ENCODE results near the gene PXDC1. TPM values are rescaled to one million over a fixed set of nuclear protein-coding genes. Genes with fewer than 3 reads are reported as not detected.

Gene PXDC1
- total and polyA plus RNA-seq, 2 donors (not counting 3 experiments of a cell fraction or from before 2014, with no cell fraction given) = 60.9 to 121 TPM

GRCh38 chr6:3741477-3741871, 10.0 kb downstream of the PXDC1 start:
- H2AFZ ChIP-seq (ENCODE audit: low read depth, low read length) = no peak overlapping the region
- H3K9me1 ChIP-seq (replicated peaks; ENCODE audit: control insufficient read depth, extremely low read depth, insufficient read depth, low read length) = no peaks in the 10 kb centered on the region
- H3K4me3 ChIP-seq (replicated peaks in 1 of 3; ENCODE audit: insufficient read depth in 1 of 3, low read depth in 1 of 3, low read length in 3 of 3) = no peak overlapping the region
- peaks cover 19 to 44% of the 10 kb centered on the region in 2 experiments for H3K36me3 ChIP-seq (ENCODE audit: control insufficient read depth in 2 of 2, extremely low read depth in 1 of 2, insufficient read depth in 2 of 2, low read length in 2 of 2)
- FAIRE-seq (no peak), DNase-seq (ENCODE audit: low read depth, low spot score) (no peak)
- peaks cover 76% of the 10 kb centered on the region for H3K4me1 ChIP-seq (ENCODE audit: control insufficient read depth, extremely low read depth, insufficient read depth, low read length)
- dilution Hi-C loops (cut with MboI; ENCODE audit: extremely low pct_ligation_motif_present, low sequenced_read_pairs) = no loop called here
- no TSS peak for BruUV-seq (replicated peaks)
- ChIA-PET CTCF (interaction anchor here (0.7 to 5.8 kb wide), 14 partner anchors 8 to 462 kb away, joined by 3 to 72 read pairs (median 5); partner anchors contain the start of gene FAM50B), POLR2A (no interaction called here)
- TF ChIP-seq POLR2A (IDR thresholded peaks at IDR 0.05; ENCODE audit: low read depth, low read length) (no peak), MYC (IDR thresholded peaks at IDR 0.05; ENCODE audit: low read depth, low read length) (no peak), GATA2 (IDR thresholded peaks at IDR 0.05; ENCODE audit: insufficient read depth, insufficient read length, low read depth, low read length) (no peak), EZH2 (IDR thresholded peaks at IDR 0.05; ENCODE audit: borderline replicate concordance, low read depth, low read length, severe bottlenecking) (no peak), JUN (IDR thresholded peaks at IDR 0.05; ENCODE audit: borderline replicate concordance, insufficient read depth, insufficient read length, low read depth) (no peak), MAX (IDR thresholded peaks at IDR 0.05; ENCODE audit: insufficient read depth, insufficient read length) (no peak)
- no peaks in the 10 kb centered on the region for H3K9me3 ChIP-seq (replicated peaks; ENCODE audit: control insufficient read depth, insufficient read depth, low read length)
- intact Hi-C loops (cut with micrococcal nuclease) = loop anchor here (10.0 kb wide), 1 partner anchor 393 kb away; the partner anchor contains the start of gene ECI2
- H3K79me2 ChIP-seq (ENCODE audit: control insufficient read depth, insufficient read depth, low read length) = peaks cover 100% of the 10 kb centered on the region
- no peak overlapping the region for H3K4me2 ChIP-seq (ENCODE audit: insufficient read depth, low read length)
- no peak overlapping the region for H3K9ac ChIP-seq (replicated peaks; ENCODE audit: extremely low read depth, insufficient read depth, low read length)
- no peaks in the 10 kb centered on the region for H3K27me3 ChIP-seq (ENCODE audit: control insufficient read depth in 2 of 2, insufficient read depth in 2 of 2, low read length in 2 of 2)
- H4K20me1 ChIP-seq (replicated peaks; ENCODE audit: control insufficient read depth, extremely low read depth, insufficient read depth, low read length) = peaks cover 8% of the 10 kb centered on the region
- no peak overlapping the region for H3K27ac ChIP-seq (ENCODE audit: insufficient read depth, low read depth, low read length)

Data from endothelial cell of umbilical vein (primary cell).